NCI-H2227 (cell line): ENCODE data around the gene CNST.
A peak's percentile ranks its signal among the peaks of the same experiment; 100 is the strongest.
"Not testable (repeated sequence)": the region's sequence is repeated elsewhere in the genome, so short reads cannot be mapped to it uniquely, and the experiment has no call there.

Experiments
- DNase-seq: peaks from one replicate; lab custom pipeline; 2025; ENCODE audit not compliant: unreplicated experiment; lab: John Stamatoyannopoulos, UW

Gene CNST

DNA sequence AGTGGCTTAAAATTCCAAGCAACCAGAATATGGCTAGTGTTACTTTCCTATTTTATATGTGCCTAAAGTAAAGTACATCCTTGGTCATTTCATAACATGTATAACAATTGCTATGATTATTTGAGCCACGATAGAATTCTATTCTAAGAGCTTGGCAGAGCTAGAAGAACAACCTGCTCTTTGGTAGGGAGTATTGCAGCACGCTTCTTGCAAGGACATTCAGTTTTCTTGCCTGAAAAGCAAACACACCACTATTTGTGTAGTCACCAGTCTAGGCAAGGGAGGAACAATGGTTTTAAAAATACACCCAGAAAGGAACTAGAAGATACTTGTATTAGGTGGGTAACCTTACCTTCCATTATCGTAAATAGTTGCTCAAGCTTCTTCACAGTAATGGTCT is 51.5 kb downstream of the CNST start:
- no peak for DNase-seq

DNA sequence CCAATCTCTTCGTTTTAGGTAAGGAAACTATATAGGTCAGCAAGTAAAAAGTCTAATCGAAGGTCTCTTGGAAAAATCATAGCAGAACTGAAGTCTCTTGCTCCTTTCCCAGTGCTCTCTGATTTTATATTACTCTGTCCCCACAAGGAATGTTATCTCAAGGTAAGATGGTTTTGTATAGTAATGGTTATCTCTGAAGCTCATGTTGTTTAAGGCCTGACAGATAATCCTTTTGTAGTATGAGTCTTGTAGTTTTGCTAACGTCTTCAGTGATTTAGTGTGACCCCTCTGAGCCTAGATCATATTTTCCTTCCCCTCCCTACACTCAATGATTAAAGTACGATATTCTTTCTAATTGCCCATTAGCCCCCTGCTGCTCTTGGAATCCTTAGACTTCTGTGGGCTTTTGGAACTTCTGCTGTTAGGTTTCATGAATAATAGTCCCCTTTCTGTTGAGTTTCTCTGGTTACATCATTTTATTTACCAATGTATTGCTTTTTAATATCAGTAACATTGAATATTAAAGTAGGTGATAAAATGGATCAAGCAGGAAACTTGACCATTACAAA is 52.1 kb downstream of the CNST start:
- no peak for DNase-seq

DNA sequence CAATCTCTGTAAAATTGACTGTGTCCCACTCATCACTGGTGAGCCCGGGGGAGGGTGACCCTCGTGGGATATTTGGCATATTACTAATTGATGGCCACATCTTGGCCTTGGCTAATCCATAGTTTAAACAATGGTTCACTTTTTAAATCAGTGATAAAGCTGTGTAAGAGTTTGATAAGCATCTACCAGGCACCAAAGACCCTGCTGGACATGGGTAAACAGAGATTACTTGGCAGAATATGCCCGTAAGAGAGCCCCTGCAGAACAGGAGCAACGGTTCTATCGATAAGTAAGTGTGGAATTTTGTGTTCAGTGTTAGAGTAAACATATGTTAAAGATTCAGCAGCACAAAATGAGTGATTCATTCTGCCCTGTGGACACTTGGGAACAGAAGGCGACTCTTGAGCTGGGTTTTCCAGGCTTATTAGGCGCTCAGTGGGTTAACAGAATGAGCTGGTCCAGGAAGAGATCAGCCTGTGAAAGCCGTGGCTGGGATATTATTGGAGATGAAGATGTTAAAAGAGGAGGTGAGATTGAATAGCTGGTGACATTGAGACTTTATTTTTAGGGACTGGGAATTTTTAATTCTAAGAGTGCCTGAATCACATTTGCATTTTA is 55.9 kb downstream of the CNST start:
- DNase-seq: no peak

DNA sequence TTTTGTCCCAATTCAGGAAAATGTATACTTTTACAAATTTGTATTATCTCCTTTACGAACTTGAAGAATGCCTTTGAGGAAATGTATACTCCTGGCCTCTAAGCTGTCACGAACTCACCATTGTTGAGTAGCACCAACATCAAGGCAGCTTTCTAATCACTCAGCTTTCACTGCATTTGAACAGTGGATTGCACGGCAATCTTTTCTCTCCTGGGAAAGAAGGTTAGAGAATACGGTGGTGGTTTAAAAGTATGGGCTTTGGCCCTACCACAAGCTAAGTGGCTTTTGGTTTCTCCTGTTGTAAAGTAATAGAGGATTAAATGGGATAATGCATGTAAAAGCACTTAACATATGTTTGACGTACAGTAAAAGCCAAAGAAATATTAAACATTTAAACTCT is 57.8 kb downstream of the CNST start:
- DNase-seq: no peak

DNA sequence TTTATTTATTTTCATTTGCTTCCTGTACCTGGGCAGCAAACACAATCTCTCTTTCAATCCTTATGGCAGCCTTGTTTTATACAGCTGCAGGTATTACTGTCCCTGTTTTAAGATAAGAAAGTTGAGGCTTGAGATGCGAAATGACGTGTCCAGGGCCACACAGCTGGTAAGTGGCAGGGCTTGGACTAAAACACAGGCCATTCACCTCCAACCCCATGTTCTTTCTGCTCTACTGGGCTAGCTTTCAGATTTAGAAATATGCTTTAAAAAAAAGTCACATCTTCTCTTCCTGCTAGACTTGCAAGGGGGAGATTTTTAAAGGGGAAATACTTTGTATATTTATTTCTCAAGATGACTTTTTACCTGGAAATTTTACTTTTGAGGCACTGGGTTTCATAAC is 62.8 kb downstream of the CNST start:
- DNase-seq: no peak

DNA sequence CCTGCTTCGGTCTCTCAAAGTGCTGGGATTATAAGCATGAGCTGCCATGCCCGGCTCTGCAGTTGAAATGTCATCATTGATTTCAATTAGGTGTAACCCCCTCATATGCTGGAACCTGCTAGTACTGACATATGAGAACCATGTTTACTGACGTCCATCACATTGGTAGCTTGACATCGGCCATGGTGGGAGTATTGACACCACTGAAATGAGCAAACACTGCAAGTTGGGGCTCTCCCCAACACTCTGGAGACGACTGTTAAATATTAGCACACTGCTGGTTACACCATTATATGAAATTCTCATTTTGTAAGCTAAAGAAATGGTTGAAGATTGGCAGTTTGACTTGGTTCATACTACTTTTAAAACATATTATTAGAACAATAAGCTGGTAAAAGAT is 63.7 kb downstream of the CNST start:
- DNase-seq: no peak

DNA sequence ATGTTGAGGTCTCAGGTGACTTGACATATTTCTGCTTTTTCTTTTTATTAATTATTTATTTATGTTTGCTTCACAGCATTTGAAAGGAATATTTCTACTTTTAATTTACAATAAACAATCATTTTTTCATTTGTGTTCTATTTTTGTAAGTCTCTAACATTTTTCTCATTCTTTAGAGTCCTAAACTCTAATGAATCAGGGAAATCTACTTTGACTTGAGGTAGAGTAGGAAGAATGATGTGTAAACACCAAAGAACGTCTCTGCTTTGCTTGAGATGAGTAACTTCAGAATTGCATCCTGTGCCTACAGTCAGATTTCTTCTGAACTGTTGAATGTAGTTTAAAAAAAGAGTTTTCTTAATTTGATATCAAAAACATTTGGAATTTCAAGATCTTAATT is 65.2 kb downstream of the CNST start:
- DNase-seq: no peak

DNA sequence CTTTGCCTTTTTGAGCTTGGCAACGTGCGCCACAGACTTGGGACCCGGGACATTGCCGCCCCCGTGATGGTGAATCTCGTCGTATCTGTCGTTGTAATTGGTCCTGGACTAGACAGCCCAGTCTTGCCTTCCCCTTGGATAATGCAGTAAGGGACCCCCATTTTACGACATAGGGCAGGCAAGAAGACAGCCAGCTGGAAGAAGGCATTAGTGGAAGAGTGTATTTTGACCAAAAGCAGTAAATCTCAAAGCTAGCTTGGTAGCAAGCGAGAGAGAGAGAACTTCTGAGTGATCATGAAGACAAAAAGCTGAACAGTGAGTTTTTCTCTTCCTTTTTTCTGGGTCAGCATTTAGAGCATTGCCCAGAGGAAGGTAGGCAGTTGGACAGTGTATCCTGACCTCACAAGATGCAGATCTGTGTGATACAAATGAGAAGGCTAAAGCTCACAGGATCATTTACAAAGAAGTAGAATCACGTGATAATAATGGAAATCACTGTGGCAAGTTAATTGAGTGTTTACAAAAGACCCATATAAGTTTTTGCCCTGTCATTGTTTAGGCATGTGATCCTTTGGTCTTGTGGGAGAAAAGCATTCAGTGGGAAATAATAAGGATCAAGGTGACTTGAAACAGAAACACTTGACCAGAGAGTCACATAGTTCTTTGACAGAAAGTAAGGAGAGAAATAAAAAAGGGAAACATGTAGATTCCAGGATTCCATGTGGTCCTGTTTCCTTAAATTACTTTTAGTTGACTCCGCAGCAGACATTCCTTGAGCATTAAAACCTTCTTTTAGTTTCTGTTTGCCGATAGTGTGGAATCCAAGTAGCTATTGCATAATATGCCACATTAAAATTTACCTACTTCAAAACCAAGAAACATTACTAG is 66.3 kb downstream of the CNST start:
- no peak for DNase-seq

DNA sequence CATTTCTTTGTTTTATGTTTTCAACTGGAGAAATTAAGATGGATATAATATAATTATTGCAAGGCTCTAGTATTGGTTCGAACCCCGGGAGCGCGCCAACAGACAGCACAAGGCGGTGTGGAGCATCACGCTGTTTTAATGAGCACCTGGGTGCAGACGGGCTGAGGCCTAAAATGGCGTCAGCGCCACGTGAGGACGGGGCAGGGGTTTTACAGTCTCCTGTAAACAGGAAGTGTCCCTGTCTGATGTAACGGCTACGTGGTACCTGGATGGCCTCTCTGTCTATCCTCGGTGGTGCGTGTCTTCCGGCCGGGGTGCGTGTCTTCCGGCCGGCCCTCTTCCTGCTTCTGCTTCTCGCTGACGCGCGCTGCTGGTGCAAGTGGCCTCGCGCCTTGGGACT is 68.4 kb downstream of the CNST start:
- not testable (repeated sequence) for DNase-seq

DNA sequence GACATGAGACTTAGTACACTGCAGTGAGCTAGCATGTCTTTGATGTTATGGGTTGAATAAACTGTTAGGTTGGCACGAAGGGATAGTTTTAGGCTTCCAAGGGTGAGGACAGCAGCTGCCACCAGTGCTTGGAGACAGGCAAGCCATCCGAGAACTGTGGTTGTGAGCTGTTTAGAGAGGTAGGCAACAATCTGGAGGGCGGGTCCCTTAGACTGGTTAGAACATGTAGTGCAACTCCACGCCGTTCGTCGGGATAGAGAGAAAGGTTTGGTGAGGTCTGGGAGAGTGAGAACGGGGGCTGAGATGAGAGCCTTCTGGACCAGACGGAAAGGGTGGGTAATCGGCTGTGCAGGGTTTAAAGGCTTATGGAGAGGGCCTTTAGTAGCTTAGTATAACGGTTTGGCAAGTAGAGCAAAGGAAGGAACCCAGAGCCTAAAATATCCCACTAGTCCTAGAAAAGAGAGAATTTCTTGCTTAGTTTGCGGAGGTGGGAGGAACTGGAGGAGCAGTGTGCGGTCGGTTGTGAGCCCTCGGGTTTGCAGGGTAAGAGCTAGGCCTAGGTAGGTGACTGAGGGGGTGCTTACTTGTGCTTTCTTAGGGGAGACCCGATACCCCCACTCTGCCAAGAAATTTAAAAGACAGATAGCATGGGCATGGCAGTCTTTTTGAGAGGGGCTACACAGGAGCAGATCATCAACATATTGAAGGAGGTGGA is 72.8 kb downstream of the CNST start:
- DNase-seq: no peak

DNA sequence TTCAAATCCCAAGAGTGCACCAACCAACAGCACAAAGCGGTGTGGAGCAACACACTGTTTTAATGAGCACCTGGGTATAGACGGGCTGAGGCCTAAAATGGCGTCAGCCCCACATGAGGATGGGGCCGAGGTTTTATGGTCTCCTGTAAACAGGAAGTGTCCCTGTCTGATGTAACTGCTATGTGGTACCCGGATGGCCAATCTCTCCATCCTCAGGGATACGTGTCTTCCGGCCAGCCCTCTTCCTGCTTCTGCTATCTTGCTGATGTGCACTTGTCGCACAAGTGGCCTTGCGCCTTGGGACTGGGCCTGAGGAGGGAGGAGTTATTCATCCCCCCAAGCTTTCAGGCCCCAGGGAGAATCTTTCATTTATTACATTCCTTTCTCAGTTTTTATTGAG is 73.5 kb downstream of the CNST start:
- DNase-seq: no peak

DNA sequence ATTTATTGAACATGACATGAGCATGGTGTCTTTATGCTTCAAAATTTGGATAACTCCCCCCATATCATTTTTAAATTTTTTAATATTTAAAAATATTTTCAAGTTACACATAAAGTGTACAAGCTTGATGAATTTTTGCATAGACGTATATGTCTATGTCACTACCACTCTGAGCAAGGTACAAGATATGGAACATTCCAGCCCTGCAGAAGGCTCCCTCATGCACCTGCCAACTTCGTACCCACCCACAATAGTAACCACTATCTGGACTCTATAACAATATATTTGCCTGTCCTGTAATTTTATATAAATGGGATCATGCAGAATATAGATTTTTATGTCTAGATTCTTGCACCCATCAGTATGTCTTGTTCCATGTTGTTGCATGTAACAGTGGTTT is 74.5 kb downstream of the CNST start:
- no peak for DNase-seq

DNA sequence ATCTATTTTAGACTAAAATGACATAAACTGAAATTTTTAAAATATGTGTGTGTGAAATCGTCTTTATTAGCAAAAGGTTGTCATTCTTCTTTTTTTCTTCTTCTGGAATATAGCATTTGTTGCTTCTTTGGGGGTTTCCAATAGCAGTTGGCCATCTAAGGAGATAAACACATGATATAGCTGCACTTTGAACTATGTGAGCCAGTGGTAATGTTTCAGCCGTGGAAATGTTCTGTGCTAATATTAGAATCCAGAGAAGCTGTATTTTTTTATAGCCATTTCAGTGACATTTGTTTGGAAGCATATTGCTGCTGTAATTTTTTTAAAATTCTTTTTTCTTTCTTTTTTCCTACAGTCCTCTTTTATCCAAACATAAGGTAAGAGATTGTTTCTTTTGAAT is 75.1 kb downstream of the CNST start:
- DNase-seq: no peak

DNA sequence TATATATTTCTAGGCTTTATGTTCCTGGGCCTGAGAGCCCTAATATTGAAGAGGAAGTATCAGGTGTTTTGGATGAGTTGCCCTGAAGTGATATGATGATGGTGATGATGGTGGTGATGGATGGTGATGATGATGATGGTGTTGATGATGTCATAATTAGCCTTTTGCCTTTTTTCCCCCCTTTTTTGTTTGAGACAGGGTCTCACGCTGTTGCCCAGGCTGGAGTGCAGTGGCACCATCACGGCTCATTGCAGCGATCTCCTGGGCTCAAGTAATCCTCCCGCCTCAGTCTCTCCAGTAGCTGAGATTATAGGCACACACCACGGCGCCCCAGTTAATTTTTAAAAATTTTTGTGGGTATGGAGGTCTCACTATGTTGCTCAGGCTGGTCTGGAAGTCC is 76.5 kb downstream of the CNST start:
- DNase-seq: no peak

DNA sequence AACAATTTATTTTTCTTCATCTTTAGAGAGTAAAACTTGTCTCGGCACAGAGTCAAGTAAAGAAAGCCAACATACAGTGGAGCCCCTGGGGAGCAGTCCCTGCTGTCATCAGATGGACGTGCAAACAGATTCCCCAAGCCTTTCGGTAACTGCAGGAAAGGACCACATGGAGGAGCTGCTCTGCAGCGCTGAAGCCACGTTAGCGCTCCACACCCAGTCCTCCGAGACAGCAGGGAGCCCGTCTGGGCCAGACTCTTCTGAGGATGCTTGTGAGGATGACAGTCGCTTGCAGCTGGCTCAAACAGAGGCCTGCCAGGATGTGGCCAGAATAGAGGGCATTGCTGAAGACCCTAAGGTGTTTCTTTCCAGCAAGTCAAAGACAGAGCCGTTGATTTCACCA is 80.9 kb downstream of the CNST start:
- DNase-seq: peak; percentile 81

DNA sequence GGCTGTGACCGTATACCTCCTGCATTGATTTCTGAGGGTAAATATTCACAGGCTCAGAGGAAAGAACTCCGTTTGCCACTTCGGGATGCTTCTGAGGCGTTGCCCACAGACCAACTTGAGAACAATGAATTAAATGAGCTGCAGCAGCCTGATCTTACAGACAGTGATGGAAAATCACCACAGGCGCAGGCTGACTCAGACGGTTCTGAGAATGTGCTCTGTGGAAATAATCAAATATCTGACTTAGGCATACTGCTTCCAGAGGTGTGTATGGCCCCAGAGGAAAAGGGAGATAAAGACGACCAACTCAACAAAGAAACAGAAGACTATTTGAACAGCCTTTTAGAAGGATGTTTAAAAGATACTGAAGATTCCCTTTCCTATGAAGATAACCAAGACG is 81.3 kb downstream of the CNST start:
- DNase-seq: no peak

DNA sequence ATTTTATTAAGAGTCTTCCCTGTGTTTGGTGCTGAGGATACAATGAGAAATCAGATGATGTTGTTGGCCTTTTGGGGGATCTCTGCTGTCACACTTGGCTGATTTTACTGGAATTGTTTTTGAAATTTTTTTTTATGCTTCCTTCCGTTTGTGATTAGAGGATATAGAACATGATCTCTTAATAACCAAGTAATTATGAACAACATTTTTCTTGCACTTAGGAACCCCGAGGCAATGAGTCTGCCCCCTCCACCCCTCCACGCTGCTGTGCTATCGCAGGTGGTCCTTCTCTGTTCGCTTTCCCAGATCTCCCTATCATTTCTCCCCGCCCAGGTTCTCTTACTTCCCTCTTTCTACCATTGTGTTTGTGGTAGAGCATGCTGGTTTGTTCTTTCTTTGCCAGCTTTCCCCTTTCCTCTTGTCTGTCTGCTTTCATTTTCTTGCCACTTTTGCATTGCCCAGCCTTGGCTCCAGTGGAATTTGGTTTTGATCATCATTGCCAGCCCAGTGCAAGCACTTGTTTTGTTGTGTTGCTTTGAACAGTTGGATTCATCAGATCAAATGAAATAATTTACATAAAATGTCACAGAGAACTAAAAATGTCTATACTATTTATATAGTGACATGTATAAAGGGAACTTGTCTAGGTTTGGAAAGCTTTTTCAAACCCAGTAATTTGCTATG is 84.9 kb downstream of the CNST start:
- DNase-seq: no peak

DNA sequence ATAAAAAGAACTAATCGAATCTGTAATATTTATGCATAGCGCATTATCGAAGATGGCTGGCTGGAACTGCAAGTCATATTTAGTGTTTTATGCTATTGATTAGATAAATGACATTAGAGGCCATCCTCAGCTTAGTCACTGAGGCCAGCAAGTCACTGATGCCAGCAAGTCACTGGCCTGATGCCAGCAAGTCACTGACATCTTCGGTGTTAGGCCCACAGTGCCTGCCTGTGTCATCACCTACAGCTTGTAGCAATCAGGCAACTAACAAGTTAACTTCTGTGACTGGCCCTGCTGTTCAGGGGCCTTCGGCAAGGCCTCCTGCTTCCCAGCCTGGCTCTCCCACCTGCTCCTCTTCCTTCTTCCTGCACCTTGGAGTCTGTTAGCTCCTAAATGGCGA is 92.3 kb downstream of the CNST start:
- no peak for DNase-seq

DNA sequence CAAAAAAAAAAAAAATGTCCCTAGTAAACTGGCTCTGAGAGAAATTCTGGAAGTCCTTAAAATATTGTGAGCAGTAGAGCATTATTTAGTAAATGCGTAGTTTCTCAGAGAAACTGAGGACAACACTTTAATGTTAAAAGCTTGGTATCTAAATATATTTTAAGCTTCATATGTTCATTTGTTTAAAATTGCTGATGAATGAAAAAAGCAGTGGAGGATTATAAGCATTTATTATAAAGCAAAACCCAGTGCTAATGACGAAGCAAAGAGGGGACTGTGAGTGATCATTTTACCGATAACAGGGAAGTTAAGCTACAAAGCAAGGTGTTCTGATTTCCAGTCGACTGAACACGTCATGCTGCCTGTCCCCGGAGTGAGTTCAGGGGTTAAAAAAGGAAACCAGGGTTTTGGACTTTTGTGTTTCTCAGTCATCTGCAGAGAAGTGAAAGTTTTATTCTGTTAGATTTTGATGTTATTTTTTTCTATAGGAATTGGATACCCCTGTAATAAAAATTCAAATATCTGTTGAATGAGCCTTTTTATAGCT is 93.4 kb downstream of the CNST start:
- no peak for DNase-seq

DNA sequence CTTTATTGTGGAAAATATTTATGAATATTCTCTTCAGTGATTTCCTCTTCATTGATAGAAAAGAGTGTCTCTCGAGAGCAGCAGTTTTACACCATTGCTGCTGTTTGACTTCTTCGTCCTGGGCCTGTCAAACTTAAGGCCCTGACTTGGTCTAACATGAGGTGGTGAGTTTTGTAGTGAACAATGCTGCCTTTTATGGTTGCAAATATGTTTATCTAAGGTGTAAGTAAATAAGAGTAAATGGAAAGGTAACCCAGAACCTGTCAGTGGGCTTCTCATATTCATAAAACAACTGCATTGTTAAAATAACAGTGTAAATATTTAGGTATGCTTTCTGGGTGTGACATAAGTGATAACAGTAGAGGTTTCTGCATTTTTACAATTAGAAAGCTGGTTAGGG is 95.2 kb downstream of the CNST start:
- DNase-seq: no peak

DNA sequence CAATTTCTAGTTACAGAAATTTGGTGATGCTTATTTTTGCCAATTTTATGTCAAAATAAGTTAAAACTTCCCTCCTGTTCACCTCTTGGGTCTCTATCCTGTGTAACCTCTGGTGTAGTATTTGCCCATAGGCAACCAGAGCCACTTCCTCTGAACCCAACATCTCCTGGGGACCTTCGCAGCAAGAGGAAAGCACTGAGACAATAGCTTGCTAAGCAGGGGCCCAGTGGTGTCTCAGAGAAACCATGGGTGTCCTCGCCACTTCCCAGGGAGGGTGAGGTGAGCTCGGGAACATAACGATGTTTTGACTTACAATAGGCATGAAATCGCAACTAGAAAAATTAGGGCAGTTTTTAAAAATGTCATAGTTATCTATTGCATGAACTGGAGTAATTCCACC is 101.5 kb downstream of the CNST start:
- DNase-seq: no peak
